ENCODE measurements around the gene FMO3. TPM values are rescaled to one million over a fixed set of nuclear protein-coding genes. Genes with fewer than 3 reads are reported as not detected.

Gene FMO3
- total and polyA plus RNA-seq, 2 donors (not counting 3 experiments of a cell fraction or from before 2014, with no cell fraction given): not detected

DNA sequence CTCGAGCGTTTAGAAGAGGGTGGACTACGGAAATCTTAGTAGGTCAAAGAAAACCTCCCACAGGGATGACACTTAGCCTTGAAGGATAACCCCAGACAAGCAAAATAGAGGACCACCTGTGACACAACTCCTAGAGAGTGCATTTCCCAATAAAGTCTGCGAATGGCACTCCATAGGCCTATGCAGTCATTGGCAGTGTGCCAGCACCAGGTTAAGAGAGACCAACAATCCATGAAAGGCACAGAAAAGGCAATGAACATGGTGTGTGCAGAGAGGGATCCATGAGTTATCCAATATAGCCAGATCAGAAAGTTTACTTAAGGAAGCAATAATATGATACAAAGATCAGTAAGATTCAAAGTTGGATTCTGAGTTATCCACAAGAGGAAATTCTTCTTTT is 49.2 kb downstream of the FMO3 start:
- FAIRE-seq: no peak
- no peaks in the 10 kb centered on the region for H3K79me2 ChIP-seq (ENCODE audit: control insufficient read depth, insufficient read depth, low read length)
- ChIA-PET POLR2A (no interaction called here), CTCF (no interaction called here)
- dilution Hi-C loops (cut with MboI; ENCODE audit: extremely low pct_ligation_motif_present, low sequenced_read_pairs): no loop called here
- no peaks in the 10 kb centered on the region for H3K36me3 ChIP-seq (ENCODE audit: control insufficient read depth in 2 of 2, extremely low read depth in 1 of 2, insufficient read depth in 2 of 2, low read length in 2 of 2)
- H3K27ac ChIP-seq (ENCODE audit: insufficient read depth, low read depth, low read length): no peak overlapping the region
- intact Hi-C loops (cut with micrococcal nuclease): no loop called here
- H3K9me3 ChIP-seq (replicated peaks; ENCODE audit: control insufficient read depth, insufficient read depth, low read length): no peaks in the 10 kb centered on the region
- DNase-seq (ENCODE audit: low read depth, low spot score): no peak
- no peaks in the 10 kb centered on the region for H4K20me1 ChIP-seq (replicated peaks; ENCODE audit: control insufficient read depth, extremely low read depth, insufficient read depth, low read length)
- no peak for TF ChIP-seq POLR2AphosphoS5 (IDR thresholded peaks at IDR 0.05; ENCODE audit: insufficient read depth, low read depth, low read length)
- TF ChIP-seq, protein P1, sequence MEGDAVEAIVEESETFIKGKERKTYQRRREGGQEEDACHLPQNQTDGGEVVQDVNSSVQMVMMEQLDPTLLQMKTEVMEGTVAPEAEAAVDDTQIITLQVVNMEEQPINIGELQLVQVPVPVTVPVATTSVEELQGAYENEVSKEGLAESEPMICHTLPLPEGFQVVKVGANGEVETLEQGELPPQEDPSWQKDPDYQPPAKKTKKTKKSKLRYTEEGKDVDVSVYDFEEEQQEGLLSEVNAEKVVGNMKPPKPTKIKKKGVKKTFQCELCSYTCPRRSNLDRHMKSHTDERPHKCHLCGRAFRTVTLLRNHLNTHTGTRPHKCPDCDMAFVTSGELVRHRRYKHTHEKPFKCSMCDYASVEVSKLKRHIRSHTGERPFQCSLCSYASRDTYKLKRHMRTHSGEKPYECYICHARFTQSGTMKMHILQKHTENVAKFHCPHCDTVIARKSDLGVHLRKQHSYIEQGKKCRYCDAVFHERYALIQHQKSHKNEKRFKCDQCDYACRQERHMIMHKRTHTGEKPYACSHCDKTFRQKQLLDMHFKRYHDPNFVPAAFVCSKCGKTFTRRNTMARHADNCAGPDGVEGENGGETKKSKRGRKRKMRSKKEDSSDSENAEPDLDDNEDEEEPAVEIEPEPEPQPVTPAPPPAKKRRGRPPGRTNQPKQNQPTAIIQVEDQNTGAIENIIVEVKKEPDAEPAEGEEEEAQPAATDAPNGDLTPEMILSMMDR (IDR thresholded peaks at IDR 0.05; ENCODE audit: extremely low read depth in 1 of 2, insufficient read depth in 1 of 2, low read depth in 1 of 2, low read length in 2 of 2): no peak
- TF ChIP-seq, protein P2, sequence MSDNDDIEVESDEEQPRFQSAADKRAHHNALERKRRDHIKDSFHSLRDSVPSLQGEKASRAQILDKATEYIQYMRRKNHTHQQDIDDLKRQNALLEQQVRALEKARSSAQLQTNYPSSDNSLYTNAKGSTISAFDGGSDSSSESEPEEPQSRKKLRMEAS (IDR thresholded peaks at IDR 0.05; ENCODE audit: insufficient read depth, insufficient read length): no peak
- no peak for TF ChIP-seq POLR2A (IDR thresholded peaks at IDR 0.05; ENCODE audit: low read depth, low read length)
- TF ChIP-seq FOS (IDR thresholded peaks at IDR 0.05; ENCODE audit: borderline replicate concordance, insufficient read depth, low read length): no peak
- no peak for TF ChIP-seq GATA2 (IDR thresholded peaks at IDR 0.05; ENCODE audit: insufficient read depth, insufficient read length, low read depth, low read length)
- no peak for TF ChIP-seq MYC (IDR thresholded peaks at IDR 0.05; ENCODE audit: low read depth, low read length)
- no peak for TF ChIP-seq JUN (IDR thresholded peaks at IDR 0.05; ENCODE audit: borderline replicate concordance, insufficient read depth, insufficient read length, low read depth)
- TF ChIP-seq EZH2 (IDR thresholded peaks at IDR 0.05; ENCODE audit: borderline replicate concordance, low read depth, low read length, severe bottlenecking): no peak
- H2AFZ ChIP-seq (ENCODE audit: low read depth, low read length): no peak overlapping the region
- BruUV-seq (replicated peaks): no TSS peak
- no peaks in the 10 kb centered on the region for H3K4me1 ChIP-seq (ENCODE audit: control insufficient read depth, extremely low read depth, insufficient read depth, low read length)
- H3K9me1 ChIP-seq (replicated peaks; ENCODE audit: control insufficient read depth, extremely low read depth, insufficient read depth, low read length): no peaks in the 10 kb centered on the region
- no peaks in the 10 kb centered on the region for H3K27me3 ChIP-seq (ENCODE audit: control insufficient read depth in 2 of 2, insufficient read depth in 2 of 2, low read length in 2 of 2)
- no peak overlapping the region for H3K4me2 ChIP-seq (ENCODE audit: insufficient read depth, low read length)
- H3K9ac ChIP-seq (replicated peaks; ENCODE audit: extremely low read depth, insufficient read depth, low read length): no peak overlapping the region
- no peak overlapping the region for H3K4me3 ChIP-seq (replicated peaks in 1 of 3; ENCODE audit: insufficient read depth in 1 of 3, low read depth in 1 of 3, low read length in 3 of 3)
